ENCODE measurements around the gene FBXO11. TPM values are rescaled to one million over a fixed set of nuclear protein-coding genes. Genes with fewer than 3 reads are reported as not detected.

FBXO11 gene
- total and polyA plus RNA-seq, 4 donors, result 9.2 to 46.8 (median 19.7) TPM

GRCh38 chr2:47808614-47809013 lies 97.7 kb downstream of the FBXO11 start:
- TF ChIP-seq TAF1 (conservative IDR thresholded peaks at IDR 0.05), result no peak
- TF ChIP-seq ZBTB33 (IDR thresholded peaks at IDR 0.05), result no peak
- no peak for TF ChIP-seq HNF4A (conservative IDR thresholded peaks at IDR 0.05)
- no peak for TF ChIP-seq RAD21 (IDR thresholded peaks at IDR 0.05)
- TF ChIP-seq RXRA (IDR thresholded peaks at IDR 0.05), result no peak
- TF ChIP-seq, protein P1, sequence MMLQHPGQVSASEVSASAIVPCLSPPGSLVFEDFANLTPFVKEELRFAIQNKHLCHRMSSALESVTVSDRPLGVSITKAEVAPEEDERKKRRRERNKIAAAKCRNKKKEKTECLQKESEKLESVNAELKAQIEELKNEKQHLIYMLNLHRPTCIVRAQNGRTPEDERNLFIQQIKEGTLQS (IDR thresholded peaks at IDR 0.05), result no peak
- TF ChIP-seq JUND (IDR thresholded peaks at IDR 0.05), result no peak
- TF ChIP-seq SP1 (IDR thresholded peaks at IDR 0.05), result no peak
- TF ChIP-seq HNF4G (IDR thresholded peaks at IDR 0.05), result no peak
- no peak for TF ChIP-seq NR2F2 (IDR thresholded peaks at IDR 0.05)
- TF ChIP-seq, protein P2, sequence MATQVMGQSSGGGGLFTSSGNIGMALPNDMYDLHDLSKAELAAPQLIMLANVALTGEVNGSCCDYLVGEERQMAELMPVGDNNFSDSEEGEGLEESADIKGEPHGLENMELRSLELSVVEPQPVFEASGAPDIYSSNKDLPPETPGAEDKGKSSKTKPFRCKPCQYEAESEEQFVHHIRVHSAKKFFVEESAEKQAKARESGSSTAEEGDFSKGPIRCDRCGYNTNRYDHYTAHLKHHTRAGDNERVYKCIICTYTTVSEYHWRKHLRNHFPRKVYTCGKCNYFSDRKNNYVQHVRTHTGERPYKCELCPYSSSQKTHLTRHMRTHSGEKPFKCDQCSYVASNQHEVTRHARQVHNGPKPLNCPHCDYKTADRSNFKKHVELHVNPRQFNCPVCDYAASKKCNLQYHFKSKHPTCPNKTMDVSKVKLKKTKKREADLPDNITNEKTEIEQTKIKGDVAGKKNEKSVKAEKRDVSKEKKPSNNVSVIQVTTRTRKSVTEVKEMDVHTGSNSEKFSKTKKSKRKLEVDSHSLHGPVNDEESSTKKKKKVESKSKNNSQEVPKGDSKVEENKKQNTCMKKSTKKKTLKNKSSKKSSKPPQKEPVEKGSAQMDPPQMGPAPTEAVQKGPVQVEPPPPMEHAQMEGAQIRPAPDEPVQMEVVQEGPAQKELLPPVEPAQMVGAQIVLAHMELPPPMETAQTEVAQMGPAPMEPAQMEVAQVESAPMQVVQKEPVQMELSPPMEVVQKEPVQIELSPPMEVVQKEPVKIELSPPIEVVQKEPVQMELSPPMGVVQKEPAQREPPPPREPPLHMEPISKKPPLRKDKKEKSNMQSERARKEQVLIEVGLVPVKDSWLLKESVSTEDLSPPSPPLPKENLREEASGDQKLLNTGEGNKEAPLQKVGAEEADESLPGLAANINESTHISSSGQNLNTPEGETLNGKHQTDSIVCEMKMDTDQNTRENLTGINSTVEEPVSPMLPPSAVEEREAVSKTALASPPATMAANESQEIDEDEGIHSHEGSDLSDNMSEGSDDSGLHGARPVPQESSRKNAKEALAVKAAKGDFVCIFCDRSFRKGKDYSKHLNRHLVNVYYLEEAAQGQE (IDR thresholded peaks at IDR 0.05), result no peak
- TF ChIP-seq GABPA (IDR thresholded peaks at IDR 0.05 in 1 of 2, conservative IDR thresholded peaks at IDR 0.05 in 1 of 2), result no peak
- TF ChIP-seq, protein P3, sequence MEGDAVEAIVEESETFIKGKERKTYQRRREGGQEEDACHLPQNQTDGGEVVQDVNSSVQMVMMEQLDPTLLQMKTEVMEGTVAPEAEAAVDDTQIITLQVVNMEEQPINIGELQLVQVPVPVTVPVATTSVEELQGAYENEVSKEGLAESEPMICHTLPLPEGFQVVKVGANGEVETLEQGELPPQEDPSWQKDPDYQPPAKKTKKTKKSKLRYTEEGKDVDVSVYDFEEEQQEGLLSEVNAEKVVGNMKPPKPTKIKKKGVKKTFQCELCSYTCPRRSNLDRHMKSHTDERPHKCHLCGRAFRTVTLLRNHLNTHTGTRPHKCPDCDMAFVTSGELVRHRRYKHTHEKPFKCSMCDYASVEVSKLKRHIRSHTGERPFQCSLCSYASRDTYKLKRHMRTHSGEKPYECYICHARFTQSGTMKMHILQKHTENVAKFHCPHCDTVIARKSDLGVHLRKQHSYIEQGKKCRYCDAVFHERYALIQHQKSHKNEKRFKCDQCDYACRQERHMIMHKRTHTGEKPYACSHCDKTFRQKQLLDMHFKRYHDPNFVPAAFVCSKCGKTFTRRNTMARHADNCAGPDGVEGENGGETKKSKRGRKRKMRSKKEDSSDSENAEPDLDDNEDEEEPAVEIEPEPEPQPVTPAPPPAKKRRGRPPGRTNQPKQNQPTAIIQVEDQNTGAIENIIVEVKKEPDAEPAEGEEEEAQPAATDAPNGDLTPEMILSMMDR (IDR thresholded peaks at IDR 0.05; ENCODE audit: low read depth, low read length, missing input control), result no peak
- no peak for TF ChIP-seq FOXA2 (IDR thresholded peaks at IDR 0.05)
- TF ChIP-seq YY1 (IDR thresholded peaks at IDR 0.05), result no peak
- Histone ChIP-seq H3K27ac (ENCODE audit: low read depth in 1 of 2, low read length in 2 of 2) (no peak overlapping the region), H3K4me3 (ENCODE audit: low read depth in 1 of 3, low read length in 3 of 3) (no peak overlapping the region), H3K9me3 (ENCODE audit: control insufficient read depth in 4 of 4, low read length in 3 of 4) (no peaks in the 10 kb centered on the region), H3K27me3 (ENCODE audit: control insufficient read depth in 4 of 4, insufficient read depth in 4 of 4, low read length in 3 of 4) (no peaks in the 10 kb centered on the region), H3K4me1 (ENCODE audit: control insufficient read depth in 4 of 4, insufficient read depth in 4 of 4, low read length in 3 of 4) (no peaks in the 10 kb centered on the region), H3K36me3 (ENCODE audit: control insufficient read depth in 4 of 4, insufficient read depth in 3 of 4, low read depth in 1 of 4, low read length in 3 of 4) (peaks cover 7 to 61% (median 56%) of the 10 kb centered on the region in 4 donors), H3K9ac (ENCODE audit: low read depth in 1 of 2, low read length in 2 of 2) (no peak overlapping the region)
- DNase-seq (ENCODE audit: low spot score), result no peak
- WGBS, result 85% methylated on average over 4 of the region's 4 CpGs

- no peak for TF ChIP-seq YY1 (IDR thresholded peaks at IDR 0.05)
- no peak for TF ChIP-seq RAD21 (IDR thresholded peaks at IDR 0.05)
- no peak for TF ChIP-seq EGR1 (IDR thresholded peaks at IDR 0.05; ENCODE audit: low read depth in 2 of 2)
- no peak for TF ChIP-seq ZBTB33 (IDR thresholded peaks at IDR 0.05)
- TF ChIP-seq SP1 (IDR thresholded peaks at IDR 0.05), result no peak
- Histone ChIP-seq H3K9ac (ENCODE audit: low read depth in 1 of 2, low read length in 2 of 2) (no peak overlapping the region), H3K27me3 (ENCODE audit: control insufficient read depth in 4 of 4, insufficient read depth in 4 of 4, low read length in 3 of 4) (no peaks in the 10 kb centered on the region), H3K36me3 (ENCODE audit: control insufficient read depth in 4 of 4, insufficient read depth in 3 of 4, low read depth in 1 of 4, low read length in 3 of 4) (peaks cover 13 to 65% (median 61%) of the 10 kb centered on the region in 4 donors), H3K27ac (ENCODE audit: low read depth in 1 of 2, low read length in 2 of 2) (no peak overlapping the region), H3K9me3 (ENCODE audit: control insufficient read depth in 4 of 4, low read length in 3 of 4) (peaks cover 0 to 4% (median 2%) of the 10 kb centered on the region in 4 donors), H3K4me1 (ENCODE audit: control insufficient read depth in 4 of 4, insufficient read depth in 4 of 4, low read length in 3 of 4) (no peaks in the 10 kb centered on the region), H3K4me3 (ENCODE audit: low read depth in 1 of 3, low read length in 3 of 3) (no peak overlapping the region)
- 74% methylated on average over 6 of the region's 6 CpGs for WGBS
- DNase-seq (ENCODE audit: low spot score), result no peak
These were observed 100.4 kb downstream of the FBXO11 start for GRCh38 chr2:47805850-47806249.

All from liver (tissue), 9 donors.